ENCODE measurements around the gene PCAT7.
"Not testable (repeated sequence)": the region's sequence is repeated elsewhere in the genome, so short reads cannot be mapped to it uniquely, and the experiment has no call there.

PCAT7 gene

DNA sequence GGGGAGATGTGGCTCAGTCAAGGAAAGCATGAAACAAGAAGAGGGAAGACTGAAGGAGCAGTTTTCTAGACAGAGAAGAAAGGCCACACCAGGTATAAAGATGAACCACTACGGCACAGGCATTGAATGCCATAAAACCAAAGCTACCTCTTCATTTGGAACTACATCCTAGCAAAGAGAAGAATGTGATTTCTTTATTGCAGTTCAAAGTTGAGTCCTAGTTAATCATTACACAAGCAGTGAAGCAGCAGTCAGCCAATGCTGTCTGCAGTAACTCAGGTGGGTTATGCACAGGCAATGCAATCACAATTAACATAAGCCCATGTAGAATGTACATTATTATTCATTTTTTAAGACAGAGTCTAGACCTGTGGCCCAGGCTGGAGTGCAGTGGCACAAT, 21.7 kb upstream of the PCAT7 start:
- Histone ChIP-seq H3K27ac (ENCODE audit: low read length) (no peak overlapping the region), H3K36me3 (ENCODE audit: control insufficient read depth in 1 of 2, insufficient read depth in 2 of 2, low read length in 2 of 2) (no peaks in the 10 kb centered on the region), H3K4me3 (ENCODE audit: low read depth in 1 of 2, low read length in 2 of 2) (no peak overlapping the region), H3K4me1 (ENCODE audit: control insufficient read depth in 1 of 2, insufficient read depth in 2 of 2, low read length in 2 of 2) (no peaks in the 10 kb centered on the region), H3K27me3 (ENCODE audit: low read depth, low read length) (no peaks in the 10 kb centered on the region), H3K9me3 (ENCODE audit: control insufficient read depth in 1 of 2, low read length in 2 of 2) (no peaks in the 10 kb centered on the region)

DNA sequence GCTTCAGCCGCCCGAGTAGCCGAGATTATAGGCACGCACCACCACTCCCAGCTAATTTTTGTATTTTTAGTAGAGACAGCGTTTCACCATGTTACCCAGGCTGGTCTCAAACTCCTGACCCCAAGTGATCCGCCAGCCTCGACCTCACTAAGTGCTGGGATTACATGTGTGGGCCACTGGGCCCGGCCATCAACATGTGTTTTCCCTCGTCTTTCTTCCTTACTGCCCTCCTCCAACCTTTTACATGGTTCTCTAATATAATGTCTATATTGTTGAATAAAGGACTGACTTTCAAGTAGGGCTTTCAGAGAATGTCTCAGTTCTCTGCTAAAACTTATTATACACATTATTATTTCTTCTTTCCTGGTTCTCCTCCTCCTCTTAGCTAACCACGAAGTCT, 21.3 kb upstream of the PCAT7 start:
- Histone ChIP-seq H3K36me3 (ENCODE audit: control insufficient read depth in 1 of 2, insufficient read depth in 2 of 2, low read length in 2 of 2) (no peaks in the 10 kb centered on the region), H3K27ac (ENCODE audit: low read length) (no peak overlapping the region), H3K4me1 (ENCODE audit: control insufficient read depth in 1 of 2, insufficient read depth in 2 of 2, low read length in 2 of 2) (no peaks in the 10 kb centered on the region), H3K9me3 (ENCODE audit: control insufficient read depth in 1 of 2, low read length in 2 of 2) (no peaks in the 10 kb centered on the region), H3K27me3 (ENCODE audit: low read depth, low read length) (no peaks in the 10 kb centered on the region), H3K4me3 (ENCODE audit: low read depth in 1 of 2, low read length in 2 of 2) (no peak overlapping the region)

DNA sequence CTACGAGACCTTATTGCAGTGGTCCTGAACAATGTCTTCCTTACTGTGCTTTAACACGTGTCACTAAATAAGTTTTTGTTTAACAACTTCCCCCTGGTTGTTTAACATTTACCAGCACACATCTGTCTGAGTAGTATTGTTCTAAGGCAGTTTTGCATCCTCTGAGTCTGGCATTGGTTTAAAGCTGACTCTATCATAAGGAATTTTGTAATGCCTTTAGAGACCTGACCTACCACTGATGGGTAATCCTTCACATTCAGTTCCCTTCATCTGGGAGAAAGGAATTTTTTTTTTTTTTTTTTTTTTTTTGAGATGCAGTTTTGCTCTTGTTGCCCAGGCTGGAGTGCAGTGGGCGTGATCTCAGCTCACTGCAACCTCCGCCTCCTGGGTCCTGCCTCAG, 20.0 kb upstream of the PCAT7 start:
- no peaks in the 10 kb centered on the region for H3K36me3 ChIP-seq (ENCODE audit: control insufficient read depth in 1 of 2, insufficient read depth in 2 of 2, low read length in 2 of 2)
- no peak overlapping the region for H3K27ac ChIP-seq (ENCODE audit: low read length)
- no peak overlapping the region for H3K4me3 ChIP-seq (ENCODE audit: low read depth in 1 of 2, low read length in 2 of 2)
- H3K27me3 ChIP-seq (ENCODE audit: low read depth, low read length) = no peaks in the 10 kb centered on the region
- no peaks in the 10 kb centered on the region for H3K4me1 ChIP-seq (ENCODE audit: control insufficient read depth in 1 of 2, insufficient read depth in 2 of 2, low read length in 2 of 2)
- no peaks in the 10 kb centered on the region for H3K9me3 ChIP-seq (ENCODE audit: control insufficient read depth in 1 of 2, low read length in 2 of 2)

DNA sequence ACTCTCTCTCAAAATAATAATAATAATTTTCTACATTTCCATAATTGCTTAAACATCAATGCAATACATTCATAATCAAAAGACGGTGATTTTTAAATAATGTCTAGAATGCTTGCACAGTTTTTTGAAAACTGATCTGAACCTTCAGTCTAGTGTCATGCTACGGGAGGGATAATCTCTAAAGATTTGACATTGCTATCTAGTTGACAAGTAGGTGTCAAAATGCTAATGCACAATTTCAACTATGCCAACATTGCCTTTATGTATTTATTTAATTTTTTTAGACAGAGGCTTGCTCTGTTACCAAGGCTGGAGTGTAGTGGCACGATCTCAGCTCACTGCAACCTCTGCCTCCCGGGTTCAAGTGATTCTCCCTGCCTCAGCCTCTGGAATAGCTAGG, 16.0 kb upstream of the PCAT7 start:
- no peaks in the 10 kb centered on the region for H3K4me1 ChIP-seq (ENCODE audit: control insufficient read depth in 1 of 2, insufficient read depth in 2 of 2, low read length in 2 of 2)
- H3K4me3 ChIP-seq (ENCODE audit: low read depth in 1 of 2, low read length in 2 of 2) = no peak overlapping the region

DNA sequence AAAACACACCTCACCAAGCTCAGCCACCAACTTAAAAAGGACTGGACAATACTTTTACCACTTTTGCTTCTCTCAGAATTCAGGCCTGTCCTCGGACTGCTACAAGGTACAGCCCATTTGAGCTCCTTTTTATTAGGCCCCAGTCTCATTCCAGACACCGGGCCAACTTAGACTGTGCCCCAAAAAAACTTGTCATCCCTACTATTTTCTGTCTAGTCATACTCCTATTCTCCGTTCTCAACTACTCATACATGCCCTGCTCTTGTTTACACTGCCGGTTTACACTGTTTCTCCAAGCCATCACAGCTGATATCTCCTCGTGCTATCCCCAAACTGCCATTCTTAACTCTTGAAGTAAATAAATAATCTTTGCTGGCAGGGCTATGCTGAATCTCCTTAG, 10.5 kb upstream of the PCAT7 start:
- H3K36me3 ChIP-seq (ENCODE audit: control insufficient read depth in 1 of 2, insufficient read depth in 2 of 2, low read length in 2 of 2); H3K4me3 ChIP-seq (ENCODE audit: low read depth in 1 of 2, low read length in 2 of 2); H3K4me1 ChIP-seq (ENCODE audit: control insufficient read depth in 1 of 2, insufficient read depth in 2 of 2, low read length in 2 of 2); H3K27me3 ChIP-seq (ENCODE audit: low read depth, low read length); H3K27ac ChIP-seq (ENCODE audit: low read length); H3K9me3 ChIP-seq (ENCODE audit: control insufficient read depth in 1 of 2, low read length in 2 of 2): not testable (repeated sequence)

More for the DNA sequence above, 16.0 kb upstream of the PCAT7 start:
- Histone ChIP-seq H3K27ac (ENCODE audit: low read length) (no peak overlapping the region), H3K36me3 (ENCODE audit: control insufficient read depth in 1 of 2, insufficient read depth in 2 of 2, low read length in 2 of 2) (no peaks in the 10 kb centered on the region), H3K27me3 (ENCODE audit: low read depth, low read length) (no peaks in the 10 kb centered on the region), H3K9me3 (ENCODE audit: control insufficient read depth in 1 of 2, low read length in 2 of 2) (no peaks in the 10 kb centered on the region)

DNA sequence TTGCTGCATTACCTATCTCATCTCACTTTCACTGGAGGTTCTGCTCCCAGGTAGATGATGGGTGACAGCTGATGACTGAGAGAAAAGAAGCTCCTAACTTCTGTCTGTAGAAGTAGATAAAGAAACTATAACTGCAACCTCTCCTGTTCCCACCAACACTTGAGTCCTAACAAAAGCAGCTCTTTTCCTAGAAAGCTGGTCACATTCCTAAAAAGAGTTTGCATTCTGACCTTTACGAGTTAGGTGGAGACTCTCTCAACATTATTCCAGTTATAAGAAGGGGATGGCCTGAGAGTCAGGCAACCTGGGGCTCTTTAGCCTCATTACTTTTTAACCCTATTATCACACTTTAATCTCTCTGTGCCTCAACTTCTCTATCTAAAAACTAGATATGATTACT, 8.9 kb upstream of the PCAT7 start:
- Histone ChIP-seq H3K27me3 (ENCODE audit: low read depth, low read length) (no peaks in the 10 kb centered on the region), H3K36me3 (ENCODE audit: control insufficient read depth in 1 of 2, insufficient read depth in 2 of 2, low read length in 2 of 2) (no peaks in the 10 kb centered on the region), H3K4me1 (ENCODE audit: control insufficient read depth in 1 of 2, insufficient read depth in 2 of 2, low read length in 2 of 2) (no peaks in the 10 kb centered on the region), H3K27ac (ENCODE audit: low read length) (no peak overlapping the region), H3K9me3 (ENCODE audit: control insufficient read depth in 1 of 2, low read length in 2 of 2) (no peaks in the 10 kb centered on the region), H3K4me3 (ENCODE audit: low read depth in 1 of 2, low read length in 2 of 2) (no peak overlapping the region)

DNA sequence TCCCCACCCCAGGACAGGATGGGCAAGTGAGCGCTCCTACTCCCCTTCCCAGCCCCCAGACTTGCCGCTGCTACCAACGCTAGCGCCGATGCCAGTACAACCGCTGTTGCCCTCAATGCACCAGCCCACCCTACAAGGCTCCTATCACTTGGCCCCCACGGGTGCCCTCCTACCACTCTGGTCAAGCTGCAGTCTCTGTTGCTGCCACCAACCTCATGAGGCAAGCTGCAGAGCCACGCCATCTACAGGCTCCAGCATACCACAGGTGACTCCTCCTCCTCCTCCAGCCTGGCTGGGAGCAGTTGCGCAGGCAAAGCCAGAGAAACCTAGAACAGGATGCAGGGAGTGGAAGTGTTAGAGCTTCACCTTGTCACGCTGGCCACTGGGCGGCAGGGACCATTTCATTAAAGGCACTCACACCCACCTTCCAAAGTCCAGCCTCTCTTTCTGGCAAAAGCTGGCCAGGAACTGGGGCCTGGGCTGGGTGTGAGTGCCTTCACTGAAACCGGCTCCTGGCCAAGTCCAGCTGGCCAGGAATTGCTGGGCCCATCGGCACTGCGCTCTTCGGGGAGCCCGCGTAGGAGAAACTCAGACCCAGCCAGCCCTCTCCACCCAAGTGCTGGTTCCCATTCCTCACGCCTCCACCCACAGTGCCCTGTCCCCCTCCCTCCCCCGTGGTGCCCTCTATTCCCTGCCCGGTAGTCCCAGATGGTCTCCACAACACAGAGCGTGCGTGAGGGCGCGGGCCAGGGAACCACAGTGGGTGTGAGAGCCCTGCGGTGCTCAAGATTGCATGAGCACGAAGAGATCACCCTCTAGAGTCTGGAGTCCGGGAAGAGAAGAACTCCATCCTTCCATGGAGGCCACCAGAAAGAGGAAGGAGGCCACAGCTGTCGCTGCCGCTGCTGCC, 1.6 kb upstream of the PCAT7 start:
- peak overlapping the region in 1 of 2 donors; percentile 11 for H3K4me3 ChIP-seq (ENCODE audit: low read depth in 1 of 2, low read length in 2 of 2)
- H3K9me3 ChIP-seq (ENCODE audit: control insufficient read depth in 1 of 2, low read length in 2 of 2) = no peaks in the 10 kb centered on the region
- H3K36me3 ChIP-seq (ENCODE audit: control insufficient read depth in 1 of 2, insufficient read depth in 2 of 2, low read length in 2 of 2) = no peaks in the 10 kb centered on the region
- H3K27ac ChIP-seq (ENCODE audit: low read length) = no peak overlapping the region
- no peaks in the 10 kb centered on the region for H3K4me1 ChIP-seq (ENCODE audit: control insufficient read depth in 1 of 2, insufficient read depth in 2 of 2, low read length in 2 of 2)
- H3K27me3 ChIP-seq (ENCODE audit: low read depth, low read length) = no peaks in the 10 kb centered on the region

DNA sequence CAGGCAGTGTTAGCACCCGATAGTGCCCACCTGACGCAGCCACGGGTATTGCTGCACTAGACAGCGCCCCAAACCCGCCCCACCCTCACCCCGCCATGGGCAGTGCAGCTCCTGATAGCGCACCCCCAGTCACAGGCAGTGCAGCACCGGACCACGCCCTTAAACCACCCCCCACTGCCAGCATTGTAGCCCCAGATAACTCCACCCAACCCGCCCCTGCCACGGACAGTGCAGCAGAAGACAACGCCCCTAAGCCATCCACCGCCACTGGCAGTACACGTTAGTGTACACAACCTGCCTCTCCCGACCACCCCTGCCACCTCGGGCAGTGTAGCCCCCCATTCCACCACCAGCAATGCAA, 825 bp upstream of the PCAT7 start:
- Histone ChIP-seq H3K36me3 (ENCODE audit: control insufficient read depth in 1 of 2, insufficient read depth in 2 of 2, low read length in 2 of 2) (no peaks in the 10 kb centered on the region), H3K9me3 (ENCODE audit: control insufficient read depth in 1 of 2, low read length in 2 of 2) (no peaks in the 10 kb centered on the region), H3K4me1 (ENCODE audit: control insufficient read depth in 1 of 2, insufficient read depth in 2 of 2, low read length in 2 of 2) (no peaks in the 10 kb centered on the region), H3K27ac (ENCODE audit: low read length) (no peak overlapping the region), H3K27me3 (ENCODE audit: low read depth, low read length) (no peaks in the 10 kb centered on the region), H3K4me3 (ENCODE audit: low read depth in 1 of 2, low read length in 2 of 2) (peak overlapping the region in 1 of 2 donors; percentile 42)

DNA sequence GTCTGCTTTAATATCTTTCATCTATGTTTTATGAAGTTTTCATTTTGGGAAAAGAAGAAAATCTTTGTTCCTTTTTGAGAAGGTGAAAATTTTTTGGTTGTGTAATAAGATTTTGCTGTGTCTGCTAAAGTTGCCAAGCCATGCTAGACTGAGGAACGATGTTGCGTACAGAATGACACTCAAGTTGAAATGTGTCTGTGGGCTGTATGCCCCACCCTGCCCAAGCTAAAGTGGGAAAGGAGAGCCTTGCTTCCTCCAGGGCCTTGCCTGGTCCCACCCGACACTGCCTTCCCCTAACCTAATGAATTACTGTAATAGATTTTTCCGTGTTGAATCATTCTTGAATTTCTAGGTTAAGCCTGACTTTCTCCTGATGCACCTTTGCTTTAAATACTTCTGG, 2.5 kb downstream of the PCAT7 start:
- no peak overlapping the region for H3K4me3 ChIP-seq (ENCODE audit: low read depth in 1 of 2, low read length in 2 of 2)
- H3K27ac ChIP-seq (ENCODE audit: low read length) = no peak overlapping the region
- no peaks in the 10 kb centered on the region for H3K4me1 ChIP-seq (ENCODE audit: control insufficient read depth in 1 of 2, insufficient read depth in 2 of 2, low read length in 2 of 2)
- H3K9me3 ChIP-seq (ENCODE audit: control insufficient read depth in 1 of 2, low read length in 2 of 2) = no peaks in the 10 kb centered on the region
- no peaks in the 10 kb centered on the region for H3K36me3 ChIP-seq (ENCODE audit: control insufficient read depth in 1 of 2, insufficient read depth in 2 of 2, low read length in 2 of 2)
- no peaks in the 10 kb centered on the region for H3K27me3 ChIP-seq (ENCODE audit: low read depth, low read length)

DNA sequence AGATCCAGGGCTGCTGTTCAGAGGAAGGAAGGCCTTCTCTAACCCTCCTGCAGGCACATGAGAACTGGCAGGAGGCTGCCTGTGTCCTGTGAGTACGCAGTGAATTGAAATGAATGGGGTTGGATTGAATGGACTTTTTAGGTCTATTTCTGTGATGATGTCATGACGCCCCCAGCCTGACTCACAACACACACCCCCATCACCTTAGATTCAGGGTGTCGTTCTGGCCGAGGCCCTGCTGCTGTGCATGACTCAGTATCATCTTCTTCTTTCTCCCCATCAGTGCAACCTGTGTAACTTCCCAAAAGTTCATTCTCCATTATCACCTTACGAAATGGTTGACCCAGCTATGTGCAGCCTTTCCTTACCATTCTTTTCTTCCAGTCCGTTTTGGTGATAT, 5.4 kb downstream of the PCAT7 start:
- Histone ChIP-seq H3K4me1 (ENCODE audit: control insufficient read depth in 1 of 2, insufficient read depth in 2 of 2, low read length in 2 of 2) (no peaks in the 10 kb centered on the region), H3K27me3 (ENCODE audit: low read depth, low read length) (no peaks in the 10 kb centered on the region), H3K9me3 (ENCODE audit: control insufficient read depth in 1 of 2, low read length in 2 of 2) (no peaks in the 10 kb centered on the region), H3K36me3 (ENCODE audit: control insufficient read depth in 1 of 2, insufficient read depth in 2 of 2, low read length in 2 of 2) (no peaks in the 10 kb centered on the region), H3K4me3 (ENCODE audit: low read depth in 1 of 2, low read length in 2 of 2) (no peak overlapping the region), H3K27ac (ENCODE audit: low read length) (no peak overlapping the region)

DNA sequence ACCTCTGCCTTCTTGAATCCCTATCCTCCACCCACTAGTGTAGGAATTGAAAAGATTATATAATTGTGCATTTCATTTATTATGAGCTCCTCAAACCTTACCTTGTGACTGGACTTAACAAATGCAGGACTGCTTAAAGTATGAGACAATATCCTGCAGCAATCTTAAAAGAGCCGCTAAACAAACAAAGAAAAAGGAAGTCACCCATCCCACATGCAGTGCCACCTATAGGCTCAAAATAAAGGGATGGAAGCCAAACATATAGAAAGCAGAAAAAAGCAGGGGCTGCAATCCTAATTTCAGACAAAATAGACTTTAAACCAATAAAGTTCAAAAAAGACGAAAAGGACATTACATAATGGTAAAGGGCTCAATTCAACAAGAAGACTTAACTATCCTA, 8.7 kb downstream of the PCAT7 start:
- no peak overlapping the region for H3K27ac ChIP-seq (ENCODE audit: low read length)
- H3K36me3 ChIP-seq (ENCODE audit: control insufficient read depth in 1 of 2, insufficient read depth in 2 of 2, low read length in 2 of 2) = no peaks in the 10 kb centered on the region
- no peak overlapping the region for H3K4me3 ChIP-seq (ENCODE audit: low read depth in 1 of 2, low read length in 2 of 2)
- H3K27me3 ChIP-seq (ENCODE audit: low read depth, low read length) = no peaks in the 10 kb centered on the region
- no peaks in the 10 kb centered on the region for H3K9me3 ChIP-seq (ENCODE audit: control insufficient read depth in 1 of 2, low read length in 2 of 2)
- no peaks in the 10 kb centered on the region for H3K4me1 ChIP-seq (ENCODE audit: control insufficient read depth in 1 of 2, insufficient read depth in 2 of 2, low read length in 2 of 2)

DNA sequence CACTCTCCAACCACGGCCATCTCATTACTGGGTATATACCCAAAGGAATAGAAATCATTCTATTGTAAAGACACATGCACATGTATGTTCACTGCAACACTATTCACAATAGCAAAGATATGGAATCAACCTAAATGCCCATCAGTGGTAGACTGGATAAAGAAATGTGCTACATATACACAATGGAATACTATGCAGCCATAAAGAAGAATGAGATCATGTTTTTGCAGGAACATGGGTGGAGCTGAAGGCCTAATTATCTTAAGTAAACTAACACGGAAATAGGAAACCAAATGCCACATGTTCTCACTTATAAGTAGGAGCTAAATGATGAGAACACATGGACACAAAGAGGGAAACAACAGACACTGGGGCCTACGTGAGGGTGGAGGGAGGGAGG, 9.4 kb downstream of the PCAT7 start:
- not testable (repeated sequence) for H3K4me3 ChIP-seq (ENCODE audit: low read depth in 1 of 2, low read length in 2 of 2); H3K27ac ChIP-seq (ENCODE audit: low read length); H3K4me1 ChIP-seq (ENCODE audit: control insufficient read depth in 1 of 2, insufficient read depth in 2 of 2, low read length in 2 of 2); H3K36me3 ChIP-seq (ENCODE audit: control insufficient read depth in 1 of 2, insufficient read depth in 2 of 2, low read length in 2 of 2); H3K9me3 ChIP-seq (ENCODE audit: control insufficient read depth in 1 of 2, low read length in 2 of 2); H3K27me3 ChIP-seq (ENCODE audit: low read depth, low read length)
